ENCODE measurements around the gene PTPRG.
A peak's percentile ranks its signal among the peaks of the same experiment; 100 is the strongest.

PTPRG gene

DNA sequence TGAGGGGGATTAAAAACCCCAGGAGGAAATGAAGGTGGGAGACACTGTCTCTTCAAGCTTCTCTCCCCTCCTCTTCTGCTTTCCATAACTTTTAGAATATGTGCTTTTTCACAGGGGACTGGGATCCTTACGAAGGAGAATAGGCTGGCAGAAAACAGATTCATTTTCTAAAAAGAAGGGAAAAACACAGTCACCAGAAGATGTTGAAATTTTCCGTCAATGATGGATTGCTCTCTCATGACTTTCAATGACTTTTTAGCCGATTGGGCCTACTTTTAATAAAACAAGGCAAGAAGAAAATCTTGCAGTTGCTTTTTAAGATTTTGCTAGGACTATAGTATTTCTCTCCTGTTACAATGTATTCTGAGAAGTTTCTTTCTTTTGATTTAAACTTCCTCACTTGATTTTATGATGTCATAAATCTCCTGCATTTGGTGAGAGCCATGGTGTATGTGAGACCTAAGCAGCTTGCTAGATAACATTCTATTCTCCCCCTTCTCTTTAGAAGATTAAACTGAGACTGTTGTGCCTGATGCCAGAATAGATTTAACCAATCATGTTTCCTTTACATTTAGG is 570.7 kb downstream of the PTPRG start:
- DNase-seq: no peak

DNA sequence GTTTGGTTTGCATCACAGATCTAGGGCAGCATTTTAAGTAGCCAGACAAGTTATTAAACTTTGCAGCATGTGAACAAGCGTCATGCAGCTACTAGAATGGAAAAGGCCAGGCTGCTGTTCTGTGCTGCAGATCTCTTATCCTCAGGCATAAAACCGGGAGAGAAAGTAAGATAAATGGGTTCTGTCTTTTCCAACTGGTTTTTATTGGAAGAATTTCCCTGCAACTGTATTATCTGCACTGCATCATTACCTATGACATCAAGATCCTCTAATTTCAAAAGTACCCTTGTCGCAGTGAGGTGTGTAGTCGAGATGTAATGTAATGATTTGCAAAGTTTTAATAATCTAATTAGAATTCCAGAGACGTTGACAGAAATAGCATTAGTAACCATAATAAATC is 571.6 kb downstream of the PTPRG start:
- no peak for DNase-seq

DNA sequence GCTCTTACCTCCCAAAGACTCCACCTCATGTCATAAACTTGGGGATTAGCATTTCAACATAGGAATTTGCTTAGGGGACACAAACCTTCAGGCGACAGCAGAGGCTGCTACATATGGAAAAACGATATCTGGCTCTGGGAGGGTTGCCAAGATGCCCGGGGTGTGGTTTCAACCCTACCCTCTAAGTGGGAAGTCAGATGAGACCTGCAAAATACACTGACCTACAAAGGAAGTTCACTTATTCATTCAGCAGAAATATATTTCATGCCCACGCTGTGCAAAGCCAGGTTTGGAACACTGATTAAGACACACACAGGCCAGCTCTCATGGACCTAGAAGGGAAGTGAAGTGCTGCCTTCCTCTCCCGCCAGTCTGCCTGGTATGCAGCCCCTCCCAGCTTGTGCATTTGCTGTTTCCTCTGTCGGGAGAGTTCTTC is 572.7 kb downstream of the PTPRG start:
- peak; percentile 23 for DNase-seq

DNA sequence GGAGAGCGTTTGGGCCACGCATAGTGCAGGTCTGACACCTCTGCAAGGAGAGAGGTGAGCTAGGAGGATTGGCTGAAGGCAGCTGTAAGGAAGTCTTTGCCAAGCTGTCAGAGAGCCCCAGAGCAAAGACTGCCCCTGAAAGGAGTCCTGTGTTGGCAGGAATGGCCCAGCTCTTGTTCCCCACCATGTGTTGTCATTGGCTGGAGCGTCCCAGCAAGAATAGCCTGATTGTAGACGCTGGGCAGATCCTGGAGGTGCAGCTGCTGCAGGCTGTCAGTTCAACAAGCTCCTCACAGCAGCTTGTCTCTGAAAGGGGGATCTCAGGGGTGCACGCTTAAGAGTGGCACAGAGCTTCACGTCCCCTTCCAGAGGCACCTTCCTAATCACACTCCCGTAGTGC is 574.4 kb downstream of the PTPRG start:
- no peak for DNase-seq

DNA sequence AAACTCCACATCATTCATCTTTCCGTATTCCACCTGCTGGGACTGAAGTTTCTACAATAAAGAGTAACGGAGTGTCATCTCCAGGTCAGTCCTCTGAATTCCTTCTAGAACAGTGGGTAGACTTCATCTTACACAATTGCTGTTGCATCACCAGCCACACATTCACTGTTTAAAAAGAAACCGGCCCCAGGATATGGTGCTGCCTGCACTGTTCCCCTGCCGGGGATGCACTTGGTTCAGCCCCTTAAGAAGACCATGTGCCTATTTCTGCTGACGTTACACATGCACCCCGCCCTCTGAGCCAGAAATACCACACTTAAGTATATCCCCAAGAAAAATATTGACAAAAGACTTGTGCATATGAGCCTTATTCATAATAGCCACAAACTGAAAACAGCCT is 578.6 kb downstream of the PTPRG start:
- DNase-seq: no peak

DNA sequence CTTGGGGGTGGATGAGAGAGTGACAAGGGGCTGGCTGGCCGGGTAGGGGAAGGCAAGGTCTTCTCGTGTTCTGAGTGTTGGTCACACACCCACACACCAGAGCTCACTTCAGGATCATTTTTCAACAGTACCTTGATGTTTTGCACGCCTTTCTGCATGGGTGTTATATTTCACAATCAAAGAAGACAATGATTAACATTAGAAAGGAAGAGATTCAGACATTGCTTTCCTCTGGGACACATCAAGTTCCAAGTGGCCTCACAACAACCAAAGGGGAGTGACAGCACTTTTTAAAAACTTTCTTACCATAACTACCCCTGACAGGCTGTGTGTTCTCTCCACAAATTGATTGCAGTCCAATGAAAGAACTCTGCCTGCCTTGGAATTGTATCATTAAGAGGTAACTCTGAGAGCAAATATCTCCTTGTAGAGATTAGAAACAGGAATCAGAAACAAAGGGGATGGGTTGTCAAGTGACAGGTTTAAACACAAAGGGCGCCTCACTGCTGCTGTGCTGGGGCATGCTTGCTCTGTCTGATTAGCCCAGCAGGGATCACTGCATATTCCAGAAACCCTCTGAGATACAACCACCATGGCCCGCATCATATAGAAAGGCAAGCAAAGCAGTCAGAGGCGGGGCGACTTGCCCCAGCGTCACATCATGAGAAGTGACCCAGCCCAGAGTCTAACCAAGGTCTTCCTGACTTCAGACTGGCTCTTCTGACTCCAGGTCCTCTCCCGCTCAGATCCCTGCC is 581.1 kb downstream of the PTPRG start:
- DNase-seq: no peak

DNA sequence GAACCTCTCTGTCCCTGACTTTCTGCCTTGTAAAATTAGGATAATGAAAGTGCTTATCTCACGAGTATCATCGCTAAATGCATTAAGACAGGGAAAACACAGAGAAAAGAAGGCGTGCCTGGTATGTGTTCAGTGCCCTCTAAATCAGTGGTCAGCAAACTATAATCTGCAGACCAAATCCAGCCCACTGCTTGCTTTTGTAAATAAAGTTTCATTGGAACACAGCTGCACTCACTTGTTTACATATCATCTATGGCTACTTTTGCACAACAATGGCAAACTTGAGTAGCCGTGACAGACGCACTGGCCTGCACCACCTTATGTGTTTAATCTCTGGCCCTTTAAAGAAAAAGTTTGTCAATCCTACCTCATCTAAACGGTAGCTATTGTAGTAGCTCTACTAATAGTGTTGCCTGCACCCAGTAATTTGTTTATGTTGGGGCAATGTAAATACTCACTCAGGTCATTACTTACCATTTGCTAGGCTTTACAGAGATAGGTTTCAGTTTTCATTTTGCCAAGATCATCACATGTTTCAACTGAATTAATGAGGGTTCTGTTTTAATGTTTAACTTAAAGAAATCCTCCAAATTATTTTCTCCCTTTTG is 582.6 kb downstream of the PTPRG start:
- no peak for DNase-seq

DNA sequence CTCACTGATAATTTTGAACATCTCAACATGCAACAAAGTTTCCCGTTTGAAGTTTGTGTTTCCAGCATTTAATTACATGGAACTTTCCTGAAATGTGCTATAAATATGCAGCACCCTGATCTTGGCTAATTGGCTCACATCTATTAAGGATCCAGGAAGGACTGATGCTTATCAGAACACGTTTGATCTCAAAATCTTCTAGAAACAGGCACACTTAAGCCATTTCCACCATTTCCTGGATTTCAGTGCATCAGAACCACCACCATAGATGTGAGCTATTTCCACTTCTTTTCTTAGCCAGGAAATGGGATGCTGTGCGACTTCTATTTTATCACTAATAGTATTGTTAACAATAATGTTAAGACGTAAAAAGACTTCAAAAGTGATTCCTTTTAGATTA is 583.1 kb downstream of the PTPRG start:
- no peak for DNase-seq

DNA sequence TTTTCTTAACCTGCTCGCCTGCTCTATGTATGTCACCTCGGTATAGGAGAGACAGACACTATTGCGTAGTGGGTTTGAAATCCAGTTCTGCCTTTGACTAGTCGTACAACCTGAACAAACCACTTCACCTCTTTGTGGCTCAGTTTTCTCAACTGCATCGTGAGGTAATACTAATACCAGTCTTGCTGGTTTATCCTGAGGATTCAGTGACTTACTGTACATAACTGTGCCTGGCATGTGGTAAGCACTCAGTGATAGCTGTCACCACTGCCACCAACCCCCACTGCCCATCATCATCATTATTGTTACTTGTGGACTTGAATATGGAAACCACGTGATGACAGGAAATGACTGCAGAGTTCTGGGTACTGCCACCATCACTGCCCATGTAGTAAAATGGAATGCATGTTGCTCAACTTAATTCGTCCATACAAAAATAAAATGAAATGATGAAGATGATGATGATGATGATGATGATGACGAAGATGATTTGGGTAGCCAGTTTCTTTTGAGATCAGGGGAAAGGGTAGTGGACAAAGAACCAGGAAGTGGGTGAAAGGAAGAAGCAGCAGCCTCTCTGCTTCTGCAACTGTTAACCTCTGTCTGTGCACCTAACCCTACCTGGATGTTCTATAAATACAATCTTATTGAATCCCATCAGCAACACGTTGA is 583.9 kb downstream of the PTPRG start:
- DNase-seq: no peak

DNA sequence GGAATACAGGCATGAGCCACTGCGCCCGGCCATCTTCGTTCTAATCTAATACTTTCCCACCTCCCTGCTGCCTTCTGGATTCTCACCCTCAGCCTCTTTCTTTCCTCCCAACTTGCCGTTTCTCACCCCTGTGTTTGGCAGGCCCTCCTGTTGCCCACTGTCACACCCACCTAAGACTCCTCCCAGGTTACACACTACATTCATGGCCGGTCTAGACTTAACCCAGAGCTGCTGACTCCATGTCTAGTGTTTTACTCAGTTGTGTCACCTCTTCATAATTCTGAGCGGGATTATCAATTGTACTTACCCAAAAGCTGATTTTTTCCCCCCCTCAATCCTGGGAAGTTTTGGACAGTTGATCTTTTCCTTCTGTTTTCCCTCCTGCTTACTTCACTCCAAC is 588.2 kb downstream of the PTPRG start:
- DNase-seq: no peak

DNA sequence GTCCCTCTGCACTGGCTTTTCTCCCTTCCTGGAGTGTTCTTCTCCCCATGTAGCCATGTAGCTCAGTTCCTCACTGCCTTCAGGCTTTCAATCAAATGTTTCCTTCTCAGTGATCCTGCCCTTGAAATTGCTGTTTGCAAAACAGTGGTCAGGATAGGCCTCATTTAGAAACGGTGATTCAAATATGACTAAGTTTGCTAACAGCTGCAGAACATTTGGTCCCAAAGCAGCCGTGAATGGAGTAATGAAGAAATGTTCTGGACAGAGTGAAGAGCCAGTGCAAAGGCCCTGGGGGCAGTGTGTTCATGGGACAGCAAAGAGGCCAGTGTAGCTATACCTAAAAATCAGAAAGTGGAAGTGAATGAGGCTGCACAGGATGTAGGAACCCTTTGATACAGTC is 588.6 kb downstream of the PTPRG start:
- no peak for DNase-seq

DNA sequence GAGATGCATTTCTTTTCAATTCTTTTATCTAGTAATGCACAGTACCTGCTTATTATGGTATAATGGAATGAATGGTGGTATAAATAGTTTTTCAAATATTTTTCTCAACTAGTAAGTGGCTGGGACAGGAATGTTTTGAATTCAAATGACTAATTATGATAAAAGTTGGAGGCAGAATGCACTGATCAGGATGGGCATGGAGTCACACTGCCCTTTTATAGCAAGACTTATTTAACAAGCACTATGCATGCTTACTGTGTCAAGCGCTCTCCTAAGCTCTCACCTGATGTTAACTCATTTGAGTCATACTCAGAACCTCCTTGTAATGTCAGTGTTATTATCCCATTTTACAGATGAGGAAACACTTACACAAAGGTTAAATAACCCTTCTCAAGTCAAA is 590.2 kb downstream of the PTPRG start:
- DNase-seq: no peak

DNA sequence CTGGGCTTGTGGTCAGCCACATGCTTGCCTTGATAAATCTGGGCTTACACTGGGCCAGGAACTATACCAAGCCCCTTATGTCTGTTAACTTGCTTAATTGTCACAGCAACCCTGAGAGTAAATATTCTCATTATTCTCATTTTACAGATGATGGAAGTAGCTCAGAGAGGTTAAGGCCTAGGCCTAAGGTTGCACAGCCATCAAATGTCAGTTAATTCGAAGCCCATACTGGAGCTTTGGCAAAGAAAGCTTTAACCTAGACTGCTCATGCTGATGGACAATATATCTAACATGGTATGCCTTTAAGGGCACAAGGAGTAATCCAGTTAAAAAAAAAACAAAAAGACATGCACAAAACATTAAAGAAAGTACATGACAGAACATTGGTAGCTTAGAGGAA is 591.9 kb downstream of the PTPRG start:
- DNase-seq: no peak

DNA sequence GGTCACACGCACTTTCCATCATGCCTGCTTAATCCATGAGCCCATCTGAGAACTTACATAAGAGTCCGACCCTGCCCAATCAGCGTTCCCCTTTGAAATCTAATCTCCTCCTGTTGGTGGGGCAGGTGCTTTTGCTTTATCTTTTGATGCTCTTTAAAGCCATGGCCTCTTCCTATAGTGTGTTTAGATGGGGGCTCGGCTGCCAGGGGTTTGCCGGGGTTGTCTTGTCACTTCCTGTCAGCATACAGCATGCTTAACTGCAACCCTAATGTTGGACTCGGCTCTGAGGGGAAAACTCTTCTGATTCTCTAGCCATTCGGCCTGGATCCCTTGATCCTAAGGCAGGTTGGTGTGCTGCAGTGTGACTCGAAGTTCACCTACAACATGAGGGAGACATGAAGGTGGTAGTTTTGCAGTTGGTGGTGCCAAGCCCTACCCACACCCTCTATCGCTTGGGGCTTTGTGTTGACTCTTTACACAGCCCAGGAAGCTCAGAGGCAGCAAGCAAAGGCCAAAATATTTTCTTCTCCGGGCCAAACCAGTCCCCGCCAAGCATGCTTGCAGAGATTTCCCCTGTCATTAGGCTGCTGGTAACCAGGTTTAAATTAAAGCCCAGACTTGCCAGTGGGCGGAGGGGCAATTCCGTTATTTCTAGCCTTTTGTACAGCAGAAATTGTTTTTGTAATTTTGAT is 593.2 kb downstream of the PTPRG start:
- no peak for DNase-seq

DNA sequence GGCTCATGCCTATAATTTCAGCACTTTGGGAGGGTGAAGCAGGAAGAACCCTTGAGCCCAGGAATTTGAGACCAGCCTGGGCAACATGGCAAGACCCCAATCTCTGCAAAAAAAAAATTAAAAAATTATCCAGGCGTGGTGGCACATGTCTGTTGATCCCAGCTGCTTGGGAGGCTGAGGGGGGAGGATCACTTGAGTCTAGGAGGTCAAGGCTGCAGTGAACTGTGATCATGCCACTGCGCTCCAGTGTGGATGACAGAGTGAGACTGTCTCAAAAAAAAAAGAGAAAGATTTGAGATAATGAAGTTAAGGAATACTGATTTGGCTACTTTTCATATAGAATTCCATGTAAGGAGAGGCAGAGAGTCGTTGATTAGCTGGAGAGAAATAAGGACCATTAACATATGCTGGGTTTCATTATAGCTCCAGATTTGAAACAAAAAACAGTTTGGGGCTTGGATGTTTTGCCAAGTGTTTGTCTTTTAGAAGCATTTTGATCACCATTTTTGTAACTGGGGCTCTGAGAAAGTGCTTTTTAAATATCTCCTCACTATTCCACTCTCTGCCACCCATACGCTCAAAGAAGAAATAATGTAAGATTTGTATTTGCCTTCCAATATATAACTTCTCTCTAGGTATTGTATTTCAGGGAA is 597.8 kb downstream of the PTPRG start:
- DNase-seq: no peak

DNA sequence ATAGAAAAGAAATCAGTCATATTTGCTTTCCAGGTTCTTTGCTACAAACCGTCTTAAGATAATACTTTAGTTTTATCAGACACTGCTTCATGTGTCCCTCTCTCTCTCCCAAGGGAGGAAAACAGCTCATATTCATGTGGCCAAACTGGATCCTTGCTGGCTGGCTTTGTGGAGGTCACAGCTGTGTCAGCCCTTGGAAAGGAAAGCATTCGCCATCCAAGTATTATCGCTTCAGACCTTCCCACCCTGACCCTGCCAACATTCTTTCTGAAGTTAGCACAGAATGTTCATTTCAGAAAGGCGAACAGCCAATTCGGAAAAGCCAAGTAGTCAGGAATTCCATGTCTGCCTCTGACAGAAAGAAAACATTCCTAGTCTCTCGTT is 598.3 kb downstream of the PTPRG start:
- DNase-seq: no peak

DNA sequence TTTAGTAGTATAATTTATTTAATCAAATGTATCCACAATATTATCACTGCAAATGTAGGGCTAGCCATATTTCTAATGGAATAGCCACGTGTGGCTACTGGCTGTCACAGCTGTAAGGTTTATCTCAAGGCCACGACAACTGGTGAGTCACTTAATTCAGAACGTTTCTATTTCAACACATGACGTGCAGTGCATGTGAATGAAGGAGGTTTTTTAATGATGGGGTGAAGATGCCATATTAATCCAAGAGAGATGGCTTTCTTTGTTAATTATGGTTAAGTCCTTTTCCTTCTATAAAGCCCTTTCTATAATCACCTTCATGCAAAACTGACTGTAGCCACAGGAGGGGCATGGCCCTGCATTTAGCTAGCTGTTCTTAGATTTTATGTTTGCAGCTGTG is 600.0 kb downstream of the PTPRG start:
- DNase-seq: no peak

DNA sequence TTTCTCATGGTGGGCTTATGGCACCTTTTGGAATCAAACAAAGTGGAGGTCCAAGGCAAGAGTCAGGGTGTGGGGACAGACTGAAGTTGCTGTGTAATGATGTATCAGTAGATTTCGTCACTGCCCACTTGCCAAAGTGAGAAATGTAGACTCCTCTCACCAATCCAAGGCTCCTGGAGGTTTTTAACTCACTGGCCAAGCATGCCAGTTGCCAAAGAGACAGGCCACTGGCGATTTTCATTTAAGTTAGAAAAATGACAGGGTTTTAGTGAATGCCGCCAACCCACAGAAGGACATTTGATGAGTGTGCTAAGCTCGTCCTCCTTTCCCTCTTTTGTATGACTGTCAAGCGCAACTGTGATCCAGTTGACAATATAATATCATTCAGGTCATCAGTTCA is 602.8 kb downstream of the PTPRG start:
- no peak for DNase-seq

DNA sequence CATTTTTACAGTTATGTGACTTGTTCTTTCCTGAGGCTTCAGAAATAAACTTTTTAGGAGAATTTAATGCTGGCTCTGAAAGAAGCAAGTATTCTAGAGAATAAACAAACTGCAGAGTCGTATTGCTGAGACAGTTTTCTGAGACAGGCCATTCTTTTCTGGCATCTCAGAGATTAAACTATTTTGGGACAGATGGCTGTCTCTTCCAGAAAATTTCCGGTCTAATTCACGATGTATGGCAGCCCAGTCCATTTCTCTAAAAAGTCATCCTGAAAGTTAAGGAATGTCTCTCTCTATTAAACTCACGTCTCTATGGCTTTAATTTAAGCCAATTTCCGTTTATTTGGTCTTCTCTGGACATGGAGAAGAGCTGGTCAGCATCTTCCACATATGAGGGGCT is 603.4 kb downstream of the PTPRG start:
- no peak for DNase-seq

DNA sequence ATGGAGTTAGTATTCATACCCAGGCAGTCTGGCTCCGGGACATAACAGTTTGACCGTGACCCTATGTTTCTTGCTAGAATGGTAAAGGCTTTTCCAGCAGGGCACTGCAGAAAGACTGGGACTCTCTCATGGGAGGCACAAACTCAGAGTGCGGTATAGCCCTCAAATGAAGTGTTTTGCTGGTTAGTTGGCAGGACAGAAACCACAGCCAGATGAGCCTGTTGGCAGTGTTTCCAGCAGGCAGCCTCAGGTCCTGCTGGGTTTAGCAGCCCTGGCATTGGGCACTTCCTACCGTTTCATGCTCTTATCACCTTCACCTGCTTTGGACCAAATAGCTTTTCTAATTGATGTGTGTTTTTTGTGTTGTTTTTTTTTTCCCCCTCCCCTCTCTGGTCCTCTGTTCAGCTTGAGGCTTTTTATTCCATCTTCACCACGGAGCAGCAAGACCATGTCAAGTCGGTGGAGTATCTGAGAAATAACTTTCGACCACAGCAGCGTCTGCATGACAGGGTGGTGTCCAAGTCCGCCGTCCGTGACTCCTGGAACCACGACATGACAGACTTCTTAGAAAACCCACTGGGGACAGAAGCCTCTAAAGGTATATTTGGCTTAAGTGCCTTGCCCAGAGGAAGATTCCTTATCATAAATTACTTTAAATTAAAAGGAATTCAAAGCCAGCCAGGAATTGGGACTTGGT is 606.3 kb downstream of the PTPRG start:
- DNase-seq: no peak

DNA sequence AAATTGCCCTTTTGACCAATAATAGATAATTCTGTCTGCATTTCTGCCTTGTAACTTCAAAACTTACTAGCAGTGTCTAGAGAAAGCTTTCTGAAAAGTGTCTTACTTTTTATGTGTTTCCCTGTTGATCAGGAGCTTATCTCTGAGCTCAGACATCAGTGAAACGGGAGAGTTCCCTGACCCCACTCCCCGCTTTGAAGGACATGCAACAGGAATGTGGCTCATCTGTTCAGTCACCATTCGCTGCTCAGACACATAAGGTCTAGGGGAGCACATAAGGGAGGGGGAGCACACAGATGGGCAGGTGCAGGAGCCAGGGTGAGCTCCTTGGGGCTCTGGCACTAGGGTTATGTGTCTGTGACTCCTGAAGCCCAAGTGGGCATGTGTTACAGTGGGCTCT is 607.0 kb downstream of the PTPRG start:
- no peak for DNase-seq

All from 8988T (cell line).